Activated CD4-positive, alpha-beta T cell treated with anti-CD3 and anti-CD28 coated beads, Interleukin-2, amount 50 U/mL, for 48 hours (primary cell): ENCODE measurements around the gene GABPB1.
"Not testable (repeated sequence)": the region's sequence is repeated elsewhere in the genome, so short reads cannot be mapped to it uniquely, and the experiment has no call there.

Source experiments
- DNase-seq, 2 experiments: peaks; one replicate each; pipeline ENCODE4 v3.0.0-alpha.2; 2020

Gene GABPB1

DNA sequence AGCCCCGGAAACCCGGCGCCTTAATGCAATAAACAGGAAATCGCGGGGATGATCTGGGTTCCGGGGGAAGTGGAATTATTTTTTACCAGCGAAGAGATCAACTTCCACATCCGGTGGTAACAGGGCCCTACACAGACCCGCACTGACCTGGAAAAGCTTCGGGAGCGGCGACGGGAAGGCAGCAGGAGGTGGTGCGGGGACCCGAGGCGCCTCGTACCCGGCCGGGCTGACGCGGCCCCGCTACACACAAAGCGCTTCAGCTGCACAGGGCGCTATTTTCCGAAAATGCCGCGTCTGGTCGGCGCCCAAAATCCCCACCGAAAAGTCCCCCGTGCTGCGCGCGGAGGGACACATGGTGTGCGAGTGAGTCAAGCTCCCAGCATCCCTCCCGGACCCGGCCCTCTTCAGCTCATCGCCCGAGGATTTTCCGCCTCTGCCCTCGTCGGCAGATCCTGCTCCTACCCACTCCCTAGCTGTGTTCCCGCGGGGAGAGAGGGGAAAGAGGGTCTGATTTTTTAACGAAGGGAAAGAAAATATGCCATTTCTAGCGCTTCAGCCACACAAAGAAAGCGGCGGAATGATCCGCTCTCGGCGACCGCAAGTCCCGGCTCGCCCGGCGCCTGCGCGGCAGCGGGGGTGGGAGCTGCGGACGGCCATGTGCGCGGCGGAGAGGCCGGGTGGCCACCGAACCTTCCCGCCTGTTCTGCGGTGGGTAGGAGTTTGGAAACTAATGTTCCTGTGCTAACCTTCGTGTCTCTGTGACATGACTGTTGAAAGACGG lies at the start of gene GABPB1:
Gene GABPB1 (minus strand): TSS at position 361 of the 781 bp plus-strand sequence. CDS start 45,400 bp downstream, outside the sequence.
- DNase-seq: peak; percentile 87 to 89

DNA sequence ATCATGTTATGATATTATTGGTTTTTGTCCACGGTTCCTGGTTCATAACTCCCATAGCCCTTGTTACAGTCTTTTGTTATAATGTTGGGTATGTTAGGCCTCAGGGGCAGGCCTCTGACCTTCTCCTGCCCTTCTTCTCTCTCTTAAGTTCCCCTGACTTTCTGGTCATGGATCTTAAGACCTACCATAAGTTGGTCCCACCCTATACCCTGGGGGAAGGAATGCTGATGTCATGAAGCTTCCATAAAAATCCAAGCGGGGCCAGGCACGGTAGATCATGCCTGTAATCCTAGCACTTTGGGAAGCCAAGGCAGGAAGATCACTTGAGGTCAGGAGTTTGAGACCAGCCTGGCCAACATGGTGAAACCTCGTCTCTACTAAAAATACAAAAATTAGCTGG lies 36.6 kb upstream of the GABPB1 start:
- DNase-seq: not testable (repeated sequence)

GRCh38 chr15:50390554-50391264 lies 35.7 kb upstream of the GABPB1 start:
- DNase-seq: no peak

DNA sequence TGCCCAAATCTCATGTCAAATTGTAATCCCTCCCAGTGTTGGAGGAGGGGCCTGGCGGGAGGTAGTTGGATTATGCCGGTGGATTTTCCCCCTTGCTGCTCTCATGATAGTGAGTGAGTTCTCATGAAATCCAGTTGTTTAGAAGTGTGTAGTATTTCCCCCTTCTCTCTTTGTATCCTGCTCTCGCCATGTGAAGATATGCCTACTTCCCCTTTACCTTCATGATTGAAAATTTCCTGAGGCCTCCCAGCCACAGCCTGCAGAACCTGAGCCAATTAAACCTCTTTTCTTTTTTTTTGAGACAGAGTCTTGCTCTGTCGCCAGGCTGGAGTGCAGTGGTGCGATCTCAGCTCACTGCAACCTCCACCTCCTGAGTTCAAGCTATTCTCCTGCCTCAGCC lies 27.4 kb upstream of the GABPB1 start:
- not testable (repeated sequence) for DNase-seq

GRCh38 chr15:50381438-50381837 lies 26.4 kb upstream of the GABPB1 start:
- no peak for DNase-seq

DNA sequence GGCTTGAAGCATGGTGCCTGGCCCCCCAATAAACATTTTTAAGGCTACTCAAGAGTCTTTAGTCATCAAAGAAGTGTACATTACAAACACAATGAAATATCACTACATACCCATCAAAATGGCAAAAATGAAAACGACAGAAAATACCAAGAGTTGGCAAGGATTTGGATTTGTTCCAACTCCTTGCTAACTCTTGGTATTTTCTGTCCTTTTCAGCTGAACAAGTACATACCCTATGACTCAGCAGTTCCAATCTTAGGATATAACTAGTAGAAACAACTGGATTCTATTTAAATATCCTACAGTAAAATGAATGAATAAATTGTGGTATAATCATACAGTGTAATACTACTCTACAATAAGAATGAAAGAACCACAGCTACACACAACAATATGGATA lies 25.1 kb upstream of the GABPB1 start:
- DNase-seq: no peak

- DNase-seq: not testable (repeated sequence)
Measured at GRCh38 chr15:50379413-50379812, 24.4 kb upstream of the GABPB1 start.

DNA sequence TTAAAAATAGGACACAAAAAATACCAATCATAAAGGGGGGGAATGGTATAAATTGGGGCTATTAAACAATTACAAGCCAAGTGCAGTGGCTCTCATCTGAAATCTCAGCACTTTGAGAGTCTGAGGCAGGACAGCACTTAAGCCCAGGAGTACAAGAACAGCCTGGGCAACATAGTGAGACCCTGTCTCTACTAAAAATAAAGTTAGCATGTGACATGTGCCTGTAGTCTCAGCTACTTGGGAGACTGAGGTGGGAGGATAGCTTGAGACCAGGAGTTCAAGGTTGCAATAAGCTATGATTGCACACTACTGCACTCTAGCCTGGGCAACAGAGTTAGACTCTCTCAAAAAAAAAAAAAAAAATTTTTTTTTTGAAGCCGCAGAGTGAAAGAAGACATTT lies 23.8 kb upstream of the GABPB1 start:
- no peak for DNase-seq

DNA sequence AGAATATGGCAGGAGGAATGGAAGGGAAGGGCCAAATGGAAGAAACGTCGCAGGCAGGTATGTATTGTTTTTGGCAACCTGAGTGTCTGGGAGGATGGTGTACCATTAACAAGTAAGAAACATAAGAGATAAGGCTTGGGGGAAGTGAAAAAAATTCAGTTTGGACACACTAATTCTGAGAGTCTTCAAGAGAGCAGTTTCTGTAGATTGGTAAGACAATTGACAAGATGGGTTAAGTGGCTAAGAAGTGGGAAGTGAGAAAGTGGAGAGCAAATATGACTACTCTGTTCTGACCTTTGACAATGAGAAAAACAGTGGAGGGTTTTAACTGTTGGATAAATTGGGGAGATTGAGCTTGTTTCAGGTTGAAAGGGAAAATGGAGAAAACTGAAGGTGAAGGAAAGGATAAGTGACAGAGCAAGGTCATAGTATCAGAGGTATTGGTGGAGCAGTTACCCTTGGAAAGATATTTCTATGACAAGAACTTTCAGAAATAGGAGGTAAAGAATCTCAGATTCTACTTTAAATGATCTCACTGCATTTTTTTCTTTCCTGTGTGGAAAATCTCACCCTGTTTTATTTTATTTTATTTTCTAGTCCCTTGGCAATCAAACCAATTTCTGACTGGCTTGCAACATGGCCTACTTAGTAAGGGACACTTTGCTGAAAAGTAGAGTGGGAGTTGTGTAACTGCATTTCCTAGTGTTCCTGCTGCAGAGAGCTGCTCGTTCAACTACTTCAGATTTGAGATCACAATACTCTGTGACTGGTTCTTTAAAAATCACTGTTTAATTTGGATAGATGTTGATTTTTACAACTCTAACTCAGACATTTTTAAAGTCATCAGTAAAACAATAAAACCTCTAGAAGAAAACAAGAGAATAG lies 23.1 kb upstream of the GABPB1 start:
- no peak for DNase-seq

- not testable (repeated sequence) for DNase-seq
Measured at GRCh38 chr15:50369564-50369963, 14.6 kb upstream of the GABPB1 start.

- no peak for DNase-seq
Measured at GRCh38 chr15:50365971-50366370, 11.0 kb upstream of the GABPB1 start.

DNA sequence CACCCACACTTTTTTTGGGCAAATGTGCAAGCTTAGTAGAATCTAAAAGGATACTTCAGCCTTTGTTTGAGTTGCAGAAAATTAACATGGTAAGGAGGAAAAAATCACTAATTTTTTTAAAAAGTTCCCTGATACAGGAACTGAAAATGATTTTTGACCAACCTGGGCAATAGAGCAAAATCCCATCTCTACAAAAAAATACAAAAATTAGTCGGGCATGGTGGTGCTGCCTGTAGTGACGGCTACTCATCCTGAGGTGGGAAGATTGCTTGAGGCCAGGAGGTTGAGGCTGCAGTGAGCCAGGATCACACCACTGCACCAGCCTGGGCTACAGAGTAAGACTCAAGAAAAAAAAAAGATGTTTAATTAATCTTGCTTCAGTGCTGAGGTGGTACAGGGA lies 10.6 kb upstream of the GABPB1 start:
- no peak for DNase-seq

GRCh38 chr15:50363612-50364011 lies 8.6 kb upstream of the GABPB1 start:
- no peak for DNase-seq

DNA sequence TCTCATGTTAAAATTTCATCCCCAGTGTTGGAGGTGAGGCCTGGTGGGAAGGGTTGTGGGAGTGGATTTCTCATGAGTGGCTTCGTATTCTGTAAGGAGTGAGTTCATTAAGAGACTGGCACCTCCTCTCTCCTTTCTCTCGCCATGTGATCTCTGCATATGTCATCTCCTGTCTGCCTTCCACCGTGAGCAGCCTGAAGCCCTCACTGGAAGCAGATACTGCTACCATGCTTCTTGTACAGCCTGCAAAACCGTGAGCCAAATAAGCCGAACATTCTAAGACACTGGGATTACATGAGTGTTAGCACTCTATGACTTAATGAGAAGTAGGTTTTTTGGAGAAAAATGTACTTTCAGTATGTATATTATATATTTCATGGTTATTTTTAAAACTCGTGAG lies 6.8 kb upstream of the GABPB1 start:
- DNase-seq: no peak

- DNase-seq: peak; percentile 19 to 31
Measured at GRCh38 chr15:50358845-50359244, 3.8 kb upstream of the GABPB1 start.

GRCh38 chr15:50355980-50356379 lies 982 bp upstream of the GABPB1 start:
- DNase-seq: no peak

DNA sequence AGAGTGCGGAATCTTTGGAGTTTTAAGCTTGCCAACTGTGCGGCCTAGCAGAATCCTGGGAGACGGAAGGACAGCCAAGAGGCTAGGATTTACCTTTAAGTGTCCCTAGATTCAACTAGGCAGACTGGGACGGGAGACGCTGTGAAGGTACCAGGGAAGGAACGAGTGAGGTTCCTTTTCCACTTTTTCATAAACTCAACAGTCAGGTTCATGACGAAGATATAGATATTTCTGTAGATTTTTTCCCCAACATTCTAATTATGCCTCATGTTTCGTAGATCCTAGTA lies 564 bp upstream of the GABPB1 start:
- DNase-seq: no peak

DNA sequence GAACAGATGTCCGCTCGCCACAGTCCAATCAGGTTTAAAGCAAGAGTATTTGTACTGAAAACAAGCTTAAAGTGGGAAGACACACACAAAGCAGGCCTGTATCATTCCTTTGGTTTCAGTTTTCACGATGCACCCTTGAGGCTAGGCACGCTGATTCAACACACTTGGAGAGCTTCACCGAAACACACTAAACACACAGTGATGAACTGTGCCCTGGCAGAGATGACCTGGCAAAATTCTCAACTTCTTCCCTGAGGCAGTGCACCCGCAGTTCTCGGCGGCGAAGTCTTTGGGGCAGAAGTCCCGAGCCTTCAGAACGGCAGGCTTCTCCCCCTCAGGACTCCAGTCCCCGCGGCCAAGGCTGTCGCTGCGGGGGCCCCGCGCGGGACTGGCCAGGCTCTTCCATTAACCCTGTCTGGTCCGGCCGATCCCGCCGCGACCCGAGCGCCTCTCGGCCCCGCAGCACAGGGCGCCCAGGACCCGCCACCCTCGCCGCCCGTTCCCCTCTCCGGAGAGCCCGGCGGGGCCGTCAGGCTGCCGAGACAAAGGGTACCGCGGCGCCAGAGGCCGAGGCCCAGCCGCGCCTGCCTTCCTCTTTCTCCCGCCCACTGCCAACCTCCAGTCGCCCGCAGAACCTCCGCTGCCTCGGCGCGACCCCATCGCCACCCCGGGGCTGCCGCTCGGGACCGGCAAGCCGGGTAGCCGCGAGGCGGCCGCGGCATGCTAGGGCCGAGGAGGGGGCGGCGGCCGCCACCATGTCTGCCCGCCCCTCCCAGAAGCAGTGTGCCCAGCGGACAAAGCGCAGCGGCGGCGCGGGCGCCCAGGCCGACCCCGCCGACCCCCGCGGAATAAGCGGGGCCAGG lies 792 bp downstream of the GABPB1 start:
- DNase-seq: peak; percentile 61 to 67

DNA sequence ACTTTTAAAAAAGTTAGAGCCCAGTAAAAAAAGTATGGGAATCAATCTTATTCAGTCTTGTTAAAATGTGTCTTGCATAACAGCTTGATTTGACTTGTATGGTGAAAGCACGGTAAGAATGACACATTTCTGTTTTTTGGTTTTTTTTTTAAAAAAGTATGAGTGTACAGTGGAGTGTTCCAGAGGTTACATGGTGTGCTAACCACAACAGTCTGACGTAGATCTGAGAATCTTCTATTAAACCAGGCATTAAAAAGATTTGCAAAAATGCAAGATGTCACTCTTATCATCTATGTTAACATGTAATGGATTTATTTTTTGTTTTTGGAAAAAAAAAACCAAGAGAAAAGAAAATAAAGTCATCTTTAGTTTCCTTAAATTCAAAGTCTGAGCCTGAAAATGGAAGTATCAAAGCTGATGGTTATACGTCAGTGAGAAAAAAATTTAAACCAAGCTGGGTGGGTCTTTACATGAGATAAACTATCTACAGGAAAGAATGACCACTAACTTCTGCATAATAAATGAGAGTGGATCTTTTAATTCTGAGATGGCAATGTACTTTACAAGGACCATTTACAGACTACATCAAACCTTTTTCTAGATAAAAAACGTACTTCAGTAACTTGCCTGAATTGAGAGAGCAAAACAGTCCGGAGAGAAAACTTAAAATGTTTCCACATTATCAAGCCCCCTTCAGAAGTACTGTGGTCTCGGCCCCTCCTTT lies 1.6 kb downstream of the GABPB1 start:
- no peak for DNase-seq

- DNase-seq: no peak
Measured at GRCh38 chr15:50350621-50351020, 4.4 kb downstream of the GABPB1 start.

DNA sequence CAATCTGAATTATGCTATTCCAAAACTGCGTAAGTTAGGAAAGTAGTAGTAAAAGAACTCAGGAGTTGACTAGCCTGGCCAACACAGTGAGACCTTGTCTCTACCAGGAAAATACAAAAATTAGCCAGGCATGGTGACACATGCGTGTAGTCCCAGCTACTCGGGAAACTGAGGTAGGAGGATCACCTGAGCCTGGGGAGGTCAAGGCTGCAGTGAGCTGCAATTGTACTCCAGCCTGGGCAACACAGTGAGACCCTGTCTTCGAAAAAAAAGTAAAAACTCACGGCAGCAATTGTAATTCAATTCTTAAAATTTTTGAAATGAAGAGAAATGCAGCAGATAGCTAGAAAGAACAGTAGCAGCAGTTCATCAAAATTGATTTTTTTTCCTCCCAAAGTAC lies 9.7 kb downstream of the GABPB1 start:
- DNase-seq: no peak

GRCh38 chr15:50344006-50344464 lies 11.0 kb downstream of the GABPB1 start:
- no peak for DNase-seq
